Cortex of kidney (tissue), 1 donor: ENCODE data around the gene ABCD1.
"Not testable (repeated sequence)": the region's sequence is repeated elsewhere in the genome, so short reads cannot be mapped to it uniquely, and the experiment has no call there.

ENCODE experiments used
- DNase-seq: peaks from one replicate; lab custom pipeline; 2025; lab: John Stamatoyannopoulos, UW

The ABCD1 gene

DNA sequence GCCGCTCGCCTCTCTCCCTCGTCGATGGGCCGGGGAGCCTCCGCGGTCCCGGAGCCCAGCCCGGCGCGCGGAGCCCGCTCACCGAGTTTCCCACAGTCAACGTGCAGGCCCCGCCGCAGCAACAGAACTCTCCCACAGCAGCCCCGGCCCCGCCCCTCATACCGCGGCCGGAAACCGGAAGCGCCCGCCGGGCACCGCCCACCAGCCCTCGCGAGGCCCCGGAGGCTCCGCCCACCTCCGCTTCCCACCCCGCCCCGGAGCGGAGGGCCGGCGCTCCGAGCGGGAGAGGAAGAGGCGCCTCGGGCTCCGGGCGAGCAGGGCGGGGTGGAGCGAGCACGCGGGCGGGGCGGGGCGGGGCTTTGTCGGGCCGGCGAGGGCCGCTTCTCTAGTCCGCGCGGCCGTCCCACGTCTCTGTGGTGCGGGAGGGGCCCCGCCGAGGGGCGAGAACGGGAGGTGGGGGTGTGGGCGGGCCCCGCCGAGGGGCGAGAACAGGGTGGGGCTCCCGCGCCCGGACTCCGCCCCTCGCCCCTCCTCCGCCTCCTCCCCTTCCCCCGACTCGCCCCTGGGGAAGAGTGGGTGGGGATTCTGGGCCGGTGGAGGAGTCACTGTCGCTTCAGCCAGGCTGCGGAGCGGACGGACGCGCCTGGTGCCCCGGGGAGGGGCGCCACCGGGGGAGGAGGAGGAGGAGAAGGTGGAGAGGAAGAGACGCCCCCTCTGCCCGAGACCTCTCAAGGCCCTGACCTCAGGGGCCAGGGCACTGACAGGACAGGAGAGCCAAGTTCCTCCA, at the start of gene ABCD1, which contains the start of gene BCAP31:
Gene ABCD1 (plus strand): TSS at position 605 of the 787 bp plus-strand sequence. CDS start 411 bp downstream, outside the sequence.
Gene BCAP31 (minus strand): TSS at position 136 of the 787 bp plus-strand sequence. CDS start 1,143 bp downstream, outside the sequence.
- no peak for DNase-seq

DNA sequence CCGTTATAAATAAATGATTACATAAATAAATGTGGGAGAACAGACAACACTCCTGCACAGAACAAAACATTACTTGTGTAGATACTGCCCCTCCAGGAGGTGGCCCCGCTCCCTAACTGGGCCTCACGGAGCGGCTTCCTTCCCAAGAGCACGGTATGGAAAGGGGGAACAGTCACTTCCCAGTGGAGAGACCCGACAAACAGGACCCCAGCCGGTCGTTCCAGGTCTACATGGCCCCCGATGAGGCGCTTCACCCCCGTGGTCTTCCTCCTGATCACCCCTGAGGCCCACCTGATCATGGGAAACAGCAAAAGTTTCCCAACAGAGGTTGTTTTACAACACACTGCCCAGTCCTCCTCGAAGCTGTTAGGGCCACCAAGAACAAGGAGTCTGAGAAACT, 43.5 kb upstream of the ABCD1 start:
- no peak for DNase-seq

- not testable (repeated sequence) for DNase-seq
Measured at GRCh38 chrX:153683486-153683885, 41.2 kb upstream of the ABCD1 start.

- DNase-seq = no peak
Measured at GRCh38 chrX:153684467-153685155, 40.0 kb upstream of the ABCD1 start.

DNA sequence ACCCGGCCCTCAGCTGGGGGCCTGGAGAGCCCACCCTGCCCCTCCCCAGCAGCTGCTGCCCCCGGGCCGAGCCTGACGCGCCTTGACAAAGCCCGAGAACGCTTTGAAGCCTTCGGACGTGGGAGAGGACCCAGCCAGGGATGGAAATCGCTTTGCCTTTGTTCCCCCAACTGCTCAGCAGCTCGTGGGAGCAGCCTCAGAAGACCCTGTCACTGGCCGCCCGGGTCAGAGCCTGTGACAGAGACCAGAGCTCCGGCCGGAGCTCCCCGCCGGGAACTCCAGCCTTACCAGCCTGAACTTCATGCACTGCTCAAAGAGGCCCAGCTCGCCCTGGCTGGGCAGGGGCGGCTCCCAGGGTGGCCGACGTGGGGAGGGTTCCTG, 39.5 kb upstream of the ABCD1 start:
- no peak for DNase-seq

GRCh38 chrX:153685751-153686696, 38.6 kb upstream of the ABCD1 start:
- DNase-seq = no peak

DNA sequence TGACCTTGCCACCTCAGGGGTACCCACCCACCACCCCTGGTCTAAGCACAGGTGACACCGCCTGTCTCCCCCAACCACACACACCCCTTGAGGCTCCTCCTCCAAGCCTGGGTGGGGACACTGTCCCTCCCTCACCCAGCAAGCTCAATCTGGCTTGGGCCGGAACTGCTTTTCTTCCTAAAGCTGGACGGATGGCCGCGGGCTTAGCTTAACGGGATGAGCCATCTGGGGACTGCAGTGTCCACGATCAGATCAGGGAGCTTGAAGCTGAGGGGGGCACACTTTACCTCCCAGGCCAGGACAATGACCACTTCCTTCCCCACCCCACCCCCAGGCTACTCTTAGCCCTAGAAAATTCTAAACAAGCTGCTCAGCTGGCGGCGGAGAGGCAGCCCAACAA, 37.9 kb upstream of the ABCD1 start:
- no peak for DNase-seq

GRCh38 chrX:153687121-153688039, 37.3 kb upstream of the ABCD1 start, which contains the start of gene SLC6A8:
SLC6A8 (plus strand) TSS chrX:153687926; CDS start chrX:153688575, 649 bp downstream.
- DNase-seq = no peak

DNA sequence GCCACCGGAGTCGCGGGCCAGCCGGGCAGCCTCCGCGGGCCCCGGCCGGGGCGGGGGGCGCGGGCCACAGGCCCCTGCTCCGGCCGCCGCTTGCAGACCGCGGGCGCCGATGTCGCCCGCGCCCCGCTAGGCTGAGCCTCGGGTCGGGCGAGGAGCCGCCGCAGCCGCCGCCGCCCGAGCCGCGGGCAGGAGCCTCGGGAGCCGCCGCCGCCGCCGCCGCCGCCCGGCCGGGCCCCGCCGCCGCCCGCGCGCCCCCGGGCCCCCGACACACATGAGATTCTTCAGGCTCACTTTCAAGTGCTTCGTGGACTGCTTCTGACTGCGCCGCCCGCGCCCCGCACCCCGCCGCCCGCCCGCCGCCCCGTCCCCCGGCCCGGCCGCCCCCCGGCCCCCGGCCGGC, 36.6 kb upstream of the ABCD1 start:
- no peak for DNase-seq

- no peak for DNase-seq
Measured at GRCh38 chrX:153688506-153688905, 36.1 kb upstream of the ABCD1 start.

DNA sequence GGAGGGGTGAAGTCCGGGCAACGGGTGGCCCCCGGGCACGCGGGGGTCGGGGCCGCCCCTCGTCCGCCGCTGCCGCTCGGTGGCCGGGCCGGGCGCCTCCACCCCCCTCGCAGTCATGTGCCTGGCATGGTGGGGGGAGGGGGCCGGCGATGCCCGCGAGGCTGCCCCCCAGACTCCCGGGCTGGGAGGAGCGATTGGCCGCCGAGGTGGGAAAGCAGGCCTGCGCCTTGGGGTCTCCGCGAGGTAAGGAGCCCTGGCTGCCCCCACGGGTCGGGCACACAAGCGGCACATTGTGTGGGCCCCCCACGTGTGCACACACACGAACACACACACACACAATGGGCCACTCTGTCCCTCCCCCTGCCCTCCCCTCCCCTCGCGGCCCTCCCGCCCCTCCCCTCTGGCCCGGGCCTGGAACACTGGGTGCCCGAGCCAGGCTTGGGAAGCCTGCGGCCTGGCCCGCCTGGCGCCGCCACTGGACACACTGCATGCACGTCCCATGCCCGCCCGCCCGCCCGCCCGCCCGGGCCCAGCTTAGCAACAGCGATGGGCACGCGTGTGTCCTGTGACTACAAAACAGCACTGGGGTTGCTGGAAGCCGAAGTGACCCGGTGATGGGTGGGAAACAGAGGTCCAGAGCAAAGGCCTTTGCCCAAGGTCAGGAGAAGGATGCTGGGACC, 35.6 kb upstream of the ABCD1 start:
- no peak for DNase-seq

GRCh38 chrX:153689654-153690465, 34.8 kb upstream of the ABCD1 start:
- DNase-seq = no peak

DNA sequence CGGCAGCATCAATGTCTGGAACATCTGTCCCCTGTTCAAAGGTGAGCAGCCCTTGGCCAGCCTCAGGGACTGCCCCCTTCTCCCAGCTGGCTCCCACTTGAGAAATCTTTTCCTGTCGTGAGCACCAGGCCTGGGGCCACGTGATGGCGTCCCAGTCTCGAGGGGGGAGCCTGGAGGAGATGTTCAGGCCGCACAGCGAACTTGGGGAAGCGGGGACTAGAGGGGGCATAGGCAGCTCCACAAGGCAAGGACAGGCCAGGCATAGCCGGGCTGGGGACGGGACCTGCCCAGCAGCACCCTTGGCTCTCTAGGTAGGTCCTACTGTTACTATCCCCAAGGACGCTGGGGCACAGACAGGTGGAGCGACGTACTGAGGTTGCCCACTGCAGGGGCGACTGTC, 34.2 kb upstream of the ABCD1 start:
- DNase-seq = no peak

GRCh38 chrX:153691032-153691827, 33.4 kb upstream of the ABCD1 start:
- DNase-seq = not testable (repeated sequence)

GRCh38 chrX:153692003-153692402, 32.7 kb upstream of the ABCD1 start:
- DNase-seq = no peak

GRCh38 chrX:153692611-153693156, 32.0 kb upstream of the ABCD1 start:
- no peak for DNase-seq

DNA sequence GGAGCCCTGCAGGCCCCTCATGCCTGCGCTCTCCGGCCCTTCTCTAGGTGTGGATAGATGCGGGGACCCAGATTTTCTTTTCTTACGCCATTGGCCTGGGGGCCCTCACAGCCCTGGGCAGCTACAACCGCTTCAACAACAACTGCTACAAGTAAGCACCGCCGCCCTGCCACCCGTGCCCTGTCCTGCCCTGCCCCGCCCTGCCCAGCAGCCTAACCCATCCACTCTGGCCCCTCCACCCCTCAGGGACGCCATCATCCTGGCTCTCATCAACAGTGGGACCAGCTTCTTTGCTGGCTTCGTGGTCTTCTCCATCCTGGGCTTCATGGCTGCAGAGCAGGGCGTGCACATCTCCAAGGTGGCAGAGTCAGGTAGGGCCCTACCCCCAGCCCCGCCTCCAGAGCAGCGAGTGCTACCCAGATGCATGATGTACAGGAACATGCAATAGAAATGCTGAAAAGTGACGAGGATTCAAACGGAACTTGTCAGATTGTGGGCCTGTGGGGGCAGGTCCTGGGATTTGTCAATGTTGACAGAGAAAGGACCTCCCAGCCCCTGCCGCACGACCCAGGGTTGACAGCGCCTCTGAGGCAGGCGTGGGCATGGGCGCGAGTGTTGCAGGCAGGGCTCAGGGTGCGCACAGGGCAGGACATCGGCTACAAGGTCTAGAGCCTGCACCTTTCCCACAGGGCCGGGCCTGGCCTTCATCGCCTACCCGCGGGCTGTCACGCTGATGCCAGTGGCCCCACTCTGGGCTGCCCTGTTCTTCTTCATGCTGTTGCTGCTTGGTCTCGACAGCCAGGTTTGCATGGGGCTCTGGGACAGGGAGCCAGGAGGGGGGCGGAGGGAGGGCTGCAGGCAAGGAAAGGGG, 31.2 kb upstream of the ABCD1 start:
- no peak for DNase-seq
